Thyroid gland (tissue), 4 donors: ENCODE measurements around the gene MICB. TPM values are rescaled to one million over a fixed set of nuclear protein-coding genes. Genes with fewer than 3 reads are reported as not detected.
A peak's percentile ranks its signal among the peaks of the same experiment; 100 is the strongest.
"Not testable (repeated sequence)": the region's sequence is repeated elsewhere in the genome, so short reads cannot be mapped to it uniquely, and the experiment has no call there.

Experiments
- DNase-seq, 2 donors: peaks; one replicate each; pipeline ENCODE4 v3.0.0-alpha.2; 2019
- H3K27ac ChIP-seq, 3 donors: fragments of 200-600 bp; sonication (generic); 1 replicate in 2 of 3; 2 replicates in 1 of 3; pipeline ENCODE4 v1.5.1; 2016 to 2019; ENCODE audit warnings: mild to moderate bottlenecking in 1 of 3, moderate library complexity in 1 of 3
- H3K27me3 ChIP-seq: fragments of 200-600 bp; sonication (generic); one replicate; pipeline ENCODE4 v1.5.1; 2019
- H3K36me3 ChIP-seq, 2 donors: fragments of 200-600 bp; sonication (generic); one replicate each; pipeline ENCODE4 v1.5.1; 2016 to 2019
- H3K4me1 ChIP-seq, 2 donors: fragments of 200-600 bp; sonication (generic); one replicate each; pipeline ENCODE4 v1.5.1; 2017 to 2019
- H3K4me3 ChIP-seq, 3 donors: fragments of 200-600 bp; sonication (generic); replicated peaks in 1 of 3; 1 replicate in 2 of 3; 2 replicates in 1 of 3; pipeline ENCODE4 v1.5.1; 2016; ENCODE audit warnings: mild to moderate bottlenecking in 1 of 3
- H3K9me3 ChIP-seq: fragments of 200-600 bp; sonication (generic); one replicate; pipeline ENCODE4 v1.5.1; 2017
- POLR2A ChIP-seq, 2 donors: fragments of 450-650 bp; IDR thresholded peaks; one replicate each; pipeline ENCODE4 v1.6.1; 2017; ENCODE audit warnings: antibody characterized with exemption in 2 of 2, mild to moderate bottlenecking in 2 of 2, moderate library complexity in 1 of 2
- WGBS, 2 donors: methylation state at CpG; one replicate each; pipeline ENCODE4 v1.1.5; 2017; 5-methylcytosine and 5-hydroxymethylcytosine counted together
- intact Hi-C: fragments of 100-400 bp; cut with DNase I; formaldehyde crosslinking; loops from one replicate; pipeline ENCODE4 v1.15.1; 2023
- total RNA-seq, 4 donors: library from RNA; depleted of rRNA; stranded (reverse); fragments of >200 nt; gene quantifications; one replicate each; pipeline ENCODE4 v1.2.3, GENCODE V29; 2016
- TF ChIP-seq, protein P1 (sequence below), 6 experiments: fragments of 200-600 bp in 3 of 6; fragments of 450-650 bp in 3 of 6; sonication (generic) in 3 of 6; IDR thresholded peaks; one replicate each; pipeline ENCODE4 v1.5.1; 2016 to 2019; ENCODE audit warnings: antibody characterized with exemption in 6 of 6, mild to moderate bottlenecking in 2 of 6, inconsistent platforms in 1 of 6, moderate library complexity in 1 of 6

MICB gene
- total RNA-seq, 4 donors from 2014 or later = 0.89 to 3.4 (median 2.1) TPM

DNA sequence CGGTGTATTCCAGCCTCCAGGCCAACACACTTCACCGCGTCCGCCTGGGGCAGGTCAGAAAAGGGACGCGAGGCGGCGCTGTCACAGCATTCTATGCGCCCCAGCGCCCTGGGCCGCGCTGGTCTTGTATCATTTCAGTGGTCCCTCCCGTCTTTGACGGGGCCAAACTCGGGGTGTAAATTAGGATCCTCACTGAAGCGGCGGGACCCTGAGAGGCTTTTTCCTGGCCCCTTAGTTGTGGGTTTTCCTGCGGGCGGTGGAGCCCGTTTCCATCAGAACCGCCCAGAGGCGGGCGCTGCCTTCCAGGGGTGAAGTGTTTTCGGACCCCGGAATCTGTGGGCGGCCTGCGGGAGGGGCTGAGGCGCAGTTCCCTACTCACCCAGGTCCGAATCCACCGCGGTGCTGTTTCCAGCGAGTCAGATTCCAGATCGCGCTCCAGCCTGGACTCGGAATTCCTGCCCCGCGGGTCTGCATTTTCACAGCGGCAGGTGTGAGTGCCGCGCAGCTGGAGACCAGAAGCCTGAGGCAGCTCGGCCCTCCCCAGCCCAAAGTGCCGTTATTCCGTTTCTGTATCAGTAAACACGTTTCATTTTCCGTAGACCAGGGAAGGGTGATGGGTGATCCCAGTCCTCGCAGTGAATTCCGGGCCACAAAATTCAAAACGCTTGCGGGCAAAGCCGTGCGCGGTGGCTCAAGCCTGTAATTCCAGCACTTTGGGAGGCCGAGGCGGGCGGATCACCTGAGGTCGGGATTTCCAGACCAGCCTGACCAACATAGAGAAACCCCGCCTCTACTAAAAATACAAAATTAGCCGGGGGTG is 3.9 kb upstream of the MICB start:
- Histone ChIP-seq H3K36me3 (no peaks in the 10 kb centered on the region), H3K4me3 (peak overlapping the region in 2 of 3 donors; percentile 35 to 49), H3K27me3 (no peaks in the 10 kb centered on the region), H3K27ac (peak overlapping the region in 2 of 3 donors; percentile 57 to 73), H3K4me1 (peaks cover 0 to 7% of the 10 kb centered on the region in 2 donors), H3K9me3 (no peaks in the 10 kb centered on the region)
- DNase-seq = peak; percentile 78 to 79
- WGBS, 2 donors = 1 to 2% methylated on average over 46 to 56 of the region's 58 CpGs
- TF ChIP-seq, protein P1, sequence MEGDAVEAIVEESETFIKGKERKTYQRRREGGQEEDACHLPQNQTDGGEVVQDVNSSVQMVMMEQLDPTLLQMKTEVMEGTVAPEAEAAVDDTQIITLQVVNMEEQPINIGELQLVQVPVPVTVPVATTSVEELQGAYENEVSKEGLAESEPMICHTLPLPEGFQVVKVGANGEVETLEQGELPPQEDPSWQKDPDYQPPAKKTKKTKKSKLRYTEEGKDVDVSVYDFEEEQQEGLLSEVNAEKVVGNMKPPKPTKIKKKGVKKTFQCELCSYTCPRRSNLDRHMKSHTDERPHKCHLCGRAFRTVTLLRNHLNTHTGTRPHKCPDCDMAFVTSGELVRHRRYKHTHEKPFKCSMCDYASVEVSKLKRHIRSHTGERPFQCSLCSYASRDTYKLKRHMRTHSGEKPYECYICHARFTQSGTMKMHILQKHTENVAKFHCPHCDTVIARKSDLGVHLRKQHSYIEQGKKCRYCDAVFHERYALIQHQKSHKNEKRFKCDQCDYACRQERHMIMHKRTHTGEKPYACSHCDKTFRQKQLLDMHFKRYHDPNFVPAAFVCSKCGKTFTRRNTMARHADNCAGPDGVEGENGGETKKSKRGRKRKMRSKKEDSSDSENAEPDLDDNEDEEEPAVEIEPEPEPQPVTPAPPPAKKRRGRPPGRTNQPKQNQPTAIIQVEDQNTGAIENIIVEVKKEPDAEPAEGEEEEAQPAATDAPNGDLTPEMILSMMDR (IDR thresholded peaks at IDR 0.05) = peak; percentile 36 to 78 (median 66)
- TF ChIP-seq POLR2A (IDR thresholded peaks at IDR 0.05) = no peak
- intact Hi-C loops = loop anchor here (10.0 kb wide), 1 partner anchor 51 kb away; the partner anchor contains the start of genes ATP6V1G2, DDX39B and NFKBIL1

DNA sequence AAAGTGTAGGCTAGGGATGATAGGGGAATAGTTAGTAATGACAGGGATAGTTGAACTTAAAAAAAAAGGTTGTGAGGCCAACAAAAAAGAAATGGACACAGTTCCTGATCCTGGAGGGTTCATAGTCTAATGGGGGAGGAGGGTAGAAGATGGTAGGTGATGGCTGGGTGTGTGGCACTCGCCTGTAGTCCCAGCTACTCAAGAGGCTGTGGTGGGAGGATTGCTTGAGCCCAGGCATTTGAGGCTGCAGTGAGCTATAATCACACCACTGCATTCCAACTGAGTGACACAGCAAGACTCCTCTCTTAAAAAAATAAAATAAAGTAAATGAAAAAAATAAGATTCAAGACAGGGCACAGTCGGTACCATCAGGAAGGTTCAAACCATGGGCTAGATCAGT is 2.4 kb upstream of the MICB start:
- H3K27me3 ChIP-seq = no peaks in the 10 kb centered on the region
- TF ChIP-seq, protein P1 (IDR thresholded peaks at IDR 0.05) = no peak
- TF ChIP-seq POLR2A (IDR thresholded peaks at IDR 0.05) = no peak
- peaks cover 0 to 7% of the 10 kb centered on the region in 2 donors for H3K4me1 ChIP-seq
- DNase-seq = no peak
- no peak overlapping the region for H3K4me3 ChIP-seq
- no peak overlapping the region for H3K27ac ChIP-seq
- WGBS, 2 donors = 72 to 78% methylated on average over 2 of the region's 2 CpGs
- no peaks in the 10 kb centered on the region for H3K36me3 ChIP-seq
- intact Hi-C loops = loop anchor here (10.0 kb wide), 1 partner anchor 49 kb away; the partner anchor contains the start of genes ATP6V1G2, DDX39B and NFKBIL1
- no peaks in the 10 kb centered on the region for H3K9me3 ChIP-seq

DNA sequence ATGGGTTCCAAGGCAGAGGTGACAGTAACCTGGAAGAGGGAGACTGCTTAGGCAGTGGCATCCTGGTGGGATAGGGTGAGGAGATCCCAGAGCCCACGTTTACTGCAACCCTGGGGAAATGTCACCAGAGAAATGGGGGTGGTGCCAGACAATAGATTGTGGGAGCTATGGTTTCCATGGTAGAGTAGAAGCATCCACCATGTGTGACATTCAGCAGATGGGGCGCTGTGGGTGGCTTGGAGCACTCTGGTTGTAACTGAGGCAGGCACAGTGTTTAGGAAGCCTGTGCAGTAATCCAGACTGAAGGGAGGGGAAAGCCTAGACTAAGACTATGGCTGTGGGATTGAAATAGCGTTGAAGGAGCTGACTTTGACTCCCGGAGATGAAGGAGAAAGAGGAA is 1.1 kb upstream of the MICB start:
- H3K36me3 ChIP-seq, H3K4me1 ChIP-seq, DNase-seq, H3K27ac ChIP-seq, H3K4me3 ChIP-seq, H3K27me3 ChIP-seq, H3K9me3 ChIP-seq: not testable (repeated sequence)
- 46 to 58% methylated on average over 4 of the region's 4 CpGs for WGBS, 2 donors
- intact Hi-C loops = loop anchor here (10.0 kb wide), 1 partner anchor 48 kb away; the partner anchor contains the start of genes ATP6V1G2, DDX39B and NFKBIL1

DNA sequence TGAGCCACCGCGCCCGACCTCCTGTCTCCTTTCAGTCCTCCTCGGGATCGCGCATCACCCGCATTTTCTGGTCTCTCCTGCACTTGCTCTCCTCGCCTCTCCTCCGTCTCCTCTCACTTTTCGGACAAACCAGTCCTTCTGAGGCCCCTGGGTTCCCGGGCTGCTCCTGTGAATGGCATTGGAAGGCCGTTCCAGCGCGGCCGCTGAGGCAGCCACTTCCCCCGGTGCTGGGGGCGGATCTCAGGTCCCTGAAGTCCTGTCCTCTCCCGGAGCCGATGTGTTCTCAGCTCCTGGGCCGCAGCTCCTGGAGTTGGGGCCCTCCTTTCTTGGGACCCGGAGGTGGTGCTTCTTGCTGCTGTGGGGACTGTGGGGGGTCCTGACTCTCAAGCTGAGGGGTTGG is 803 bp downstream of the MICB start:
- TF ChIP-seq, protein P1 (IDR thresholded peaks at IDR 0.05) = no peak
- no peak for TF ChIP-seq POLR2A (IDR thresholded peaks at IDR 0.05)
- intact Hi-C loops = loop anchor here (10.0 kb wide), 1 partner anchor 46 kb away; the partner anchor contains the start of genes ATP6V1G2, DDX39B and NFKBIL1
- H3K9me3 ChIP-seq = no peaks in the 10 kb centered on the region
- WGBS, 2 donors = 10 to 16% methylated on average over 17 to 18 of the region's 21 CpGs
- H3K4me1 ChIP-seq = peaks cover 0 to 7% of the 10 kb centered on the region in 2 donors
- no peaks in the 10 kb centered on the region for H3K27me3 ChIP-seq
- peak in 1 of 2 donors; percentile 6 for DNase-seq
- no peaks in the 10 kb centered on the region for H3K36me3 ChIP-seq
- no peak overlapping the region for H3K27ac ChIP-seq
- H3K4me3 ChIP-seq = no peak overlapping the region

DNA sequence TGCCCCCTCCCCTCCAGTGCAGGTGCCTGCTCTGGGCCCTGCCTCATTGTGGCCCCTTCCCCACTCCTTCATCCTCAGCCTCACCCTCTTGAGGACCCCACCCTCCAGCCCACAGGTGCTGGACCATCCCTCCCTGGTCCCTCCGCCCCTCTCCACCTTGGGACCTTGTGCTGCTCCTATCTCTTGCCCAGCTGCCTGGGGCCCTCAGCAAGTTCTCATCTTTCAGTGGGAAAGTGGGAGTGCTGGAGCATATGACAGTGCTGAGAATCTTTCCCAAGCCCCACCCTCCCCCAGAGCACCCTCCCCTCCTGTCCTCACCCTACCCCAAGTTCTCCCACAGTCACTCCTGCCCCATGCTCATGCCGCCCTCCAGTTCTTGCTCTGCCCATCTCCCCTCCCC is 1.7 kb downstream of the MICB start:
- H3K36me3 ChIP-seq, H3K27me3 ChIP-seq, DNase-seq, H3K4me3 ChIP-seq, H3K9me3 ChIP-seq, H3K27ac ChIP-seq, H3K4me1 ChIP-seq: not testable (repeated sequence)
- intact Hi-C loops = loop anchor here (10.0 kb wide), 1 partner anchor 45 kb away; the partner anchor contains the start of genes ATP6V1G2, DDX39B and NFKBIL1
- 94% methylated on average over 1 of the region's 2 CpGs for WGBS, 2 donors

DNA sequence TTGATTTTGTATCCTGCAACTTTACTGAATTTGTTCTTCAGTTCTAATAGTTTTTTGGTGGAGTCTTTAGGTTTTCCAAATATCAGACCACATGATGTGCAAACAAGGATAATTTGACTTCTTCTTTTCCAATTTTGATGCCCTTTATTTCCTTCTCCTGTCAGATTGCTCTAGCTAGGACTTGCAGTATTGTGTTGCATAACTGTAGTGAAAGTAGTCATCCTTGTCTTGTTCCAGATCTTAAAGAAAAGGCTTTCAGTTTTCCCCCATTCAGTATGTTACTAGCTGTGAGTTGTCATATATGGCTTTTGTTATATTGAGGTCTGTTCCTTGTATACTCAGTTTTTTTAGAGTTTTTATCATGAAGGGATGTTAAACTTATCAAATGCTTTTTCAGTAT is 4.6 kb downstream of the MICB start:
- TF ChIP-seq, protein P1 (IDR thresholded peaks at IDR 0.05) = no peak
- no peaks in the 10 kb centered on the region for H3K27me3 ChIP-seq
- no peak overlapping the region for H3K4me3 ChIP-seq
- no peaks in the 10 kb centered on the region for H3K9me3 ChIP-seq
- intact Hi-C loops = no loop called here
- H3K36me3 ChIP-seq = no peaks in the 10 kb centered on the region
- H3K4me1 ChIP-seq = no peaks in the 10 kb centered on the region
- no peak overlapping the region for H3K27ac ChIP-seq
- no peak for DNase-seq

DNA sequence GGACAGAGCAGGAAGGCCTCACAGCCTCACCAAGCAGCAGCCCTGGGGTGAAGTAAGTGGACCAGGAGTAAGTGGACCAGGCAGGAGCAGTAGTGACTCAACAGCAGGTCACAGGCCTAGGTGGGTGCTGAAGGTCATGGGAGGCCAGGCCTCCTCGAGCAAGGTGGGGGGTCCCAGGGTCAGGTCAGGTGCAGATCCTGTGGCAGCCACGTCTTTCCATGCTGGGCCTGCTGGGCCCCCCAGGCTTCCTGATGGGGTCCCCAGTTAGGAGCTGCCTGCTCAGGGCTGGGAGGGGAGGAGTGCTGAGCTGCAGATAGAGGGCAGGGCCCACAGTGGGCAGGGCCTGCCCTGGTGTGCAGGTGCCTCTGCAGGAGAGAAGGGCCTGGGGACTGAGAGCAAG is 11.1 kb downstream of the MICB start:
- H3K4me1 ChIP-seq, intact Hi-C loops, H3K4me3 ChIP-seq, H3K27me3 ChIP-seq, DNase-seq, H3K9me3 ChIP-seq, H3K27ac ChIP-seq, H3K36me3 ChIP-seq: not testable (repeated sequence)
- 50 to 80% methylated on average over 1 to 2 of the region's 2 CpGs for WGBS, 2 donors
